Bronchial smooth muscle cell (primary cell): ENCODE results near the gene SEMA6B. TPM values are rescaled to one million over a fixed set of nuclear protein-coding genes. Genes with fewer than 3 reads are reported as not detected.

Source experiments
- total RNA-seq: library from RNA; depleted of rRNA; stranded (reverse); fragments of >200 nt; gene quantifications from 2 replicates; pipeline ENCODE4 v1.2.1, GENCODE V29; 2014

The SEMA6B gene
- 0.09 and 0.32 TPM in 2 replicates for total RNA-seq

DNA sequence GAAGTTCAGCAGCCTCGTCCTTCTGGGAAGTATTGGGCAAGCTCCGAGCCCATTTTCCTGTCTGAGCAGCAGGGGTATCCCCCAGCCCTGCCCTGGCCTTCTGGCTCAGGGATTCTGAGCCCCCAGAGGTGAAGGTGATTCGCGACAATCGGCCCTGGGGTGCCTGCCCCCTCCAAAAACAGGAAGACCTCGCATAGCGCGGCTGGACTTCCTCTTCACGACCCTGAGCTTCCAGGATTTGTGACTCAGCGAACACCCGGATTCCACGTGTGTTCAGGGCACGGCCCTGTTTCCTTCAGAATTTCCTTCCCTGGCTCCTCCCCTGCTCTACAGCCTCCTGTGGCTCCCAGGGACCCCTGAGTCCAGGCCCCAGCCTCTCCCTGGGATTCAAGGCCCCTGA, at the start of gene SEMA6B:
Gene SEMA6B (minus strand): TSS at position 116 of the 400 bp plus-strand sequence. CDS start 1,227 bp downstream, outside the sequence.

GRCh38 chr19:4539693-4540581, 19.5 kb downstream of the SEMA6B start, which contains the start of gene LRG1:
Gene LRG1 (minus strand): TSS chr19:4540036. CDS start chr19:4540013, 23 bp downstream.

DNA sequence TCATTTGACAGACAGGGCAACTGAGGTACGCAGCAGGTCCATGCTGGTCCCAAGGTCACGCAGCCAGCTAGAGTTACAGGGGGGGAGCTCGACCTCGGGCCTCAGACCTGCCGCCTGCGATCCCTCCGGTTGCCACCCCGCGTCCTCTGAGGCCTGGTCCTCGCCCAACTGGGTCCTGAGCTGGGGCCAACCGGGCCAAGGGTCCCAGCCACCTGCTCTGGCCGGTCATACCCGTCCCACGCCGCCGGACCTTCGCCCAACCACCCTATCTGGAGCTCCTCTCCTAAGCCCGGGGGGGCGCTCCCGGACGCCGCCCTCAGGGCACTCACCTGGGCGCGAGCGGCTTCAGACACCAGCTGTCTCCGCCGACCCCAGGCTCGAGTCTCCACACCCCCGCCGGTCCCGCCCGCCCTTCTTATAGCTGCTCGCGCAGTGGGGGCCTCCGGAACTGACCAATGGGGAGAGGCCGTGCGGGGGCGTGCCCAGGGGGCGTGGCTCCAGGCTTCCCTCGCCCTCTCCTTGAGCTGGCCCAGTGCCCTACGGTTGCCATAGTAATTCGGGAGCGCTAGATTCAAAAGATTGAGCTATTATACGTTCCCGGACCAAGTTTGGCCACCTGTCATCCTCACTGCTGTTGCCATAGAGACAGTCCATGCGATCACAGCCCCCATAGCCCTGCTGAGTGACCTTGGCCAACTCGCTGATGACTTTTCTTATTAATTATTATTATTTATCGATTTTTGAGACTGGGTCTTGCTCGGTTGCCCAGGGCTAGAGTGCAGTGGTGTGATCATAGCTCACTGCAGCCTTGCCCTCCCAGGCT, 24.4 kb downstream of the SEMA6B start, which contains the start of gene PLIN5:
Gene PLIN5 (minus strand): TSS at position 389 of the 823 bp plus-strand sequence. CDS start 1,150 bp downstream, outside the sequence.

GRCh38 chr19:4518345-4519171, 40.9 kb downstream of the SEMA6B start, which contains the start of gene PLIN4:
Gene PLIN4 (minus strand): TSS chr19:4518486. CDS start chr19:4518272, 214 bp downstream.

Other genes with a start within 250 kb of the SEMA6B start
- 6.6 and 6.7 TPM in 2 replicates for gene STAP2, start 220.9 kb downstream of the SEMA6B start, total RNA-seq
- gene MPND, start 216.1 kb downstream of the SEMA6B start, total RNA-seq = 8.2 and 8.8 TPM in 2 replicates
- 25.2 and 31.7 TPM in 2 replicates for gene SH3GL1, start 159.1 kb downstream of the SEMA6B start, total RNA-seq
- 3.7 and 6.0 TPM in 2 replicates for gene CHAF1A, start 157.0 kb downstream of the SEMA6B start, total RNA-seq
- gene UBXN6, start 101.9 kb downstream of the SEMA6B start, total RNA-seq = 138 and 176 TPM in 2 replicates
- 59.6 and 82.7 TPM in 2 replicates for gene HDGFL2, start 87.4 kb downstream of the SEMA6B start, total RNA-seq
- gene PLIN4, start 41.2 kb downstream of the SEMA6B start, total RNA-seq = 0.43 and 2.5 TPM in 2 replicates
- not detected in 2 replicates for gene PLIN5, start 24.5 kb downstream of the SEMA6B start, total RNA-seq
- gene LRG1, start 19.6 kb downstream of the SEMA6B start, total RNA-seq = not detected in 2 replicates
- gene TNFAIP8L1, start 79.8 kb upstream of the SEMA6B start, total RNA-seq = 1.2 and 1.4 TPM in 2 replicates
- 182 and 263 TPM in 2 replicates for gene MYDGF, start 110.7 kb upstream of the SEMA6B start, total RNA-seq
- gene DPP9, start 164.2 kb upstream of the SEMA6B start, total RNA-seq = 17.3 and 17.8 TPM in 2 replicates
- gene FEM1A, start 232.1 kb upstream of the SEMA6B start, total RNA-seq = 6.3 and 7.6 TPM in 2 replicates